IMR-90 (cell line): Measurements from ENCODE around the gene UACA. TPM values are rescaled to one million over a fixed set of nuclear protein-coding genes. Genes with fewer than 3 reads are reported as not detected.
A peak's percentile ranks its signal among the peaks of the same experiment; 100 is the strongest.

Experiments used
- ATAC-seq: fragments of 200-7000 bp; cut with Tn5 transposase; 2 replicates; pipeline ENCODE4 v1.9.1; 2020; ENCODE audit warnings: low read depth, mild to moderate bottlenecking, moderate library complexity
- BruUV-seq: library from RNA; stranded (reverse); fragments of 400-500 nt; replicated peaks from 2 replicates; lab custom pipeline; 2021; lab: Mats Ljungman, UMichigan
- CTCF ChIA-PET: fragments of 300-600 bp; formaldehyde crosslinking; extraction: SDS; loops from one replicate; lab custom pipeline; 2021; ENCODE audit warnings: antibody characterized with exemption; lab: Yijun Ruan, JAX
- POLR2A ChIA-PET: fragments of 300-600 bp; sonication (Branson Sonifier 250); formaldehyde crosslinking; loops from one replicate; lab custom pipeline; 2022; ENCODE audit warnings: antibody characterized with exemption; ENCODE audit not compliant: unreplicated experiment; lab: Charles Lee
- DNase-seq: peaks from one replicate; pipeline ENCODE4 v3.0.0; 2013
- H2AFZ ChIP-seq: replicated peaks from 2 replicates; pipeline ENCODE3; 2013; ENCODE audit warnings: low read length, mild to moderate bottlenecking; ENCODE audit not compliant: poor library complexity
- H2AK5ac ChIP-seq: 2 replicates; pipeline ENCODE4 v1.6.1; 2013; ENCODE audit warnings: low read depth, low read length, inconsistent platforms
- H2AK9ac ChIP-seq: replicated peaks from 2 replicates; pipeline ENCODE3; 2013; ENCODE audit warnings: mild to moderate bottlenecking, low read depth, low read length, moderate library complexity; ENCODE audit not compliant: poor library complexity
- H2BK120ac ChIP-seq: 2 replicates; pipeline ENCODE4 v1.6.1; 2013; ENCODE audit warnings: low read depth, low read length, inconsistent platforms
- H2BK15ac ChIP-seq: 3 replicates; pipeline ENCODE4 v1.6.1; 2013; ENCODE audit warnings: low read depth, low read length, inconsistent platforms
- H2BK20ac ChIP-seq: 2 replicates; pipeline ENCODE4 v1.6.1; 2013; ENCODE audit warnings: low read depth, mild to moderate bottlenecking, inconsistent platforms, low read length, moderate library complexity
- H2BK5ac ChIP-seq: 2 replicates; pipeline ENCODE4 v1.6.1; 2013; ENCODE audit warnings: mild to moderate bottlenecking, low read depth, low read length, inconsistent platforms; ENCODE audit not compliant: poor library complexity, severe bottlenecking
- H3K14ac ChIP-seq: replicated peaks from 2 replicates; pipeline ENCODE4 v1.6.1; 2013; ENCODE audit warnings: low read depth, low read length, inconsistent platforms
- H3K18ac ChIP-seq: 2 replicates; pipeline ENCODE4 v1.6.1; 2013; ENCODE audit warnings: low read depth, low read length, control low read depth
- H3K23ac ChIP-seq: 2 replicates; pipeline ENCODE4 v1.6.1; 2013; ENCODE audit warnings: low read depth, low read length, inconsistent platforms
- H3K27ac ChIP-seq: 2 replicates; pipeline ENCODE4 v1.5.1; 2013; ENCODE audit warnings: mild to moderate bottlenecking, control low read depth, low read length; ENCODE audit not compliant: insufficient read depth
- H3K27me3 ChIP-seq: 2 replicates; pipeline ENCODE4 v1.6.1; 2013; ENCODE audit warnings: low read length; ENCODE audit not compliant: control insufficient read depth, insufficient read depth
- H3K36me3 ChIP-seq: 2 replicates; pipeline ENCODE4 v1.6.1; 2013; ENCODE audit warnings: low read length, mixed read lengths; ENCODE audit not compliant: control insufficient read depth, insufficient read depth
- H3K4ac ChIP-seq: 2 replicates; pipeline ENCODE4 v1.6.1; 2013; ENCODE audit warnings: low read depth, low read length, inconsistent platforms
- H3K4me1 ChIP-seq: 2 replicates; pipeline ENCODE4 v1.6.1; 2013; ENCODE audit warnings: low read length, mixed read lengths; ENCODE audit not compliant: control insufficient read depth, insufficient read depth
- H3K4me2 ChIP-seq: 2 replicates; pipeline ENCODE4 v1.6.1; 2013; ENCODE audit warnings: low read depth, mild to moderate bottlenecking, control low read depth, low read length, moderate library complexity
- H3K4me3 ChIP-seq: 2 replicates; pipeline ENCODE4 v1.5.1; 2013; ENCODE audit warnings: low read depth, mild to moderate bottlenecking, control low read depth, low read length, moderate library complexity; ENCODE audit not compliant: insufficient read depth
- H3K56ac ChIP-seq: 2 replicates; pipeline ENCODE4 v1.6.1; 2013; ENCODE audit warnings: low read length, inconsistent platforms; ENCODE audit not compliant: insufficient read depth; ENCODE audit errors: extremely low read depth
- H3K79me1 ChIP-seq, 2 experiments: 2 replicates each; pipeline ENCODE4 v1.6.1; 2013; ENCODE audit warnings: low read length in 2 of 2, inconsistent platforms in 1 of 2, low read depth in 1 of 2
- H3K9ac ChIP-seq: 2 replicates; pipeline ENCODE4 v1.6.1; 2013; ENCODE audit warnings: low read depth, low read length, control low read depth
- H3K9me1 ChIP-seq: 2 replicates; pipeline ENCODE4 v1.6.1; 2013; ENCODE audit warnings: low read length, inconsistent platforms; ENCODE audit not compliant: insufficient read depth
- H3K9me3 ChIP-seq: 2 replicates; pipeline ENCODE4 v1.6.1; 2013; ENCODE audit warnings: low read length; ENCODE audit not compliant: control insufficient read depth, insufficient read depth
- H4K20me1 ChIP-seq: 2 replicates; pipeline ENCODE4 v1.6.1; 2013; ENCODE audit warnings: low read length, inconsistent platforms; ENCODE audit not compliant: insufficient read depth
- H4K5ac ChIP-seq: 2 replicates; pipeline ENCODE4 v1.6.1; 2013; ENCODE audit warnings: mild to moderate bottlenecking, low read depth, low read length, control low read depth
- H4K8ac ChIP-seq, 2 experiments: 2 replicates each; pipeline ENCODE4 v1.6.1; 2013; ENCODE audit warnings: low read depth in 2 of 2, low read length in 2 of 2, control low read depth in 1 of 2, inconsistent platforms in 1 of 2
- H4K91ac ChIP-seq: 2 replicates; pipeline ENCODE4 v1.6.1; 2013; ENCODE audit warnings: low read depth, low read length, inconsistent platforms; ENCODE audit not compliant: insufficient read depth
- BHLHE40 ChIP-seq: fragments of 150-350 bp; IDR thresholded peaks from 2 replicates; pipeline ENCODE4 v1.6.1; 2016; ENCODE audit warnings: mild to moderate bottlenecking, low read depth, low read length
- ELK1 ChIP-seq: fragments of 150-350 bp; IDR thresholded peaks from 2 replicates; pipeline ENCODE4 v1.6.1; 2016; ENCODE audit warnings: low read depth, mild to moderate bottlenecking, low read length, moderate library complexity, borderline replicate concordance
- FOS ChIP-seq: fragments of 150-350 bp; IDR thresholded peaks from 2 replicates; pipeline ENCODE4 v1.6.1; 2016; ENCODE audit warnings: low read depth, low read length
- MXI1 ChIP-seq: IDR thresholded peaks from 2 replicates; pipeline ENCODE4 v1.6.1; 2012; ENCODE audit warnings: low read depth, mild to moderate bottlenecking, low read length, moderate library complexity, borderline replicate concordance
- WGBS, 2 experiments: methylation state at CpG; one replicate each; pipeline versions ENCODE4 v1.1.5 to v1.1.7; 2013; ENCODE audit warnings: missing lambda C conversion rate in 2 of 2; ENCODE audit not compliant: insufficient read length in 1 of 2; ENCODE audit errors: extremely low coverage in 2 of 2; 5-methylcytosine and 5-hydroxymethylcytosine counted together
- dilution Hi-C: fragments of 300-500 bp; cut with HindIII; formaldehyde crosslinking; loops from one replicate; pipeline ENCODE4 v1.14.3; 2018; ENCODE audit warnings: low sequenced_read_pairs; ENCODE audit not compliant: unreplicated experiment
- in situ Hi-C: fragments of 300-500 bp; cut with MboI; formaldehyde crosslinking; loops from 3 replicates; pipeline ENCODE4 v1.14.3; 2019; ENCODE audit warnings: low sequenced_read_pairs, inconsistent platforms, mixed read lengths
- intact Hi-C: fragments of 100-400 bp; cut with micrococcal nuclease; formaldehyde crosslinking; loops from 2 replicates; pipeline ENCODE4 v1.10.0; 2022
- polyA plus RNA-seq, 3 experiments: library from polyadenylated mRNA; depleted of rRNA; stranded (reverse); fragments of >200 nt; gene quantifications; 2 replicates each; pipeline ENCODE4 v1.2.3, GENCODE V29; 2012; ENCODE audit warnings: low replicate concordance in 1 of 3
- total RNA-seq: library from RNA; depleted of rRNA; stranded (reverse); fragments of >200 nt; gene quantifications from 2 replicates; pipeline ENCODE4 v1.2.3, GENCODE V29; 2012

Gene UACA
- total and polyA plus RNA-seq, 2 of the 4 experiments (the other 2 are of a cell fraction) = 156 to 507 TPM

DNA sequence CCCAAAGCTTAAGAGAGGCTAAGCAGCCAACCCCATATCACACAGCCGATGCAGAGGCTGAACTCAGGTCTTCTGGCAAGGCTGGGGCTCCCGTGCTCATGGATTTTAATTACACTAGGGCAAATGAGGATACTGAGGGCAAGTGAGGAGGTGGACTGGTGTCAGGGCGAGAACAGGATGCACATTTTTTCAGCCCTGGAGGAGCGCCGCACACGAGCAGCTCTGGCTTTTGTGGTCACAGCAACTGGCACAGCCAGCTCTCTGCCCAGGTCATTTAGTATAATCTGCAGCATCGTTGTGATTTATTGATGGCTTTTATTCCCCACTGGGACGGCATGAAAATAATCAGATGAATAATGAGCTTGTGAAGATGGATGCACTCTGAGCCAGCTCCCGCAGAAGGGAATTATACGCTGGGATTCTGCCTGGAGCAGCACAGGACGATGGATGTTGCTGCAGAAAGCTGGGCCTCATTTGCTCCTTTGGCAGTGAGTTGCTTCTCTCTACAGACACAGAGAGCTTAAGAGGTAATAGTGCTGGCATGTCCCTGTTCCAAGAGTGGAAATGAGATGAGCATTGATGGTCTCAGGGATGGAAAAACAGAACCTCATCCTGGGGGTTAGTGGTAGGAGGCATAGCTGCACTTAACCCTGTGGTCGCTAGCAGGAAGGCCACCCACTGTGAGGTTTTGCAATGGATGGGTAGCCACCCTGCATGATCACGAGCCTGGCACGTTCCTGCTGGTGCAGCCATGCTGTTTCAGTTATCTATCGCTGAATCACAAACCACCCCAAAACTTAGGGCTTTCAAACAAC lies 135.4 kb downstream of the UACA start:
- TF ChIP-seq ELK1 (no peak), MXI1 (no peak), BHLHE40 (0 out of 2 replicates have a peak, but pooled peaks have one; percentile 11), FOS (no peak)
- no peak overlapping the region for H2AK9ac ChIP-seq
- peaks cover 6% of the 10 kb centered on the region for H3K9me1 ChIP-seq
- H4K5ac ChIP-seq = no peak overlapping the region
- no peak overlapping the region for H2BK20ac ChIP-seq
- H3K4me1 ChIP-seq = no peaks in the 10 kb centered on the region; the same call in 1 of the 2 replicates
- H3K23ac ChIP-seq = 0 out of 2 replicates have a peak overlapping the region, but pooled peaks have one; percentile 33
- H3K4me2 ChIP-seq = no peak overlapping the region
- 52% methylated on average over 7 of the region's 15 CpGs; no CpG with 5 or more reads in 1 of the 2 experiments for WGBS, 2 experiments
- ChIA-PET CTCF (no interaction called here), POLR2A (no interaction called here)
- H3K9me3 ChIP-seq = 0 out of 2 replicates have a peak, but pooled peaks cover 2% of the 10 kb centered on the region
- H3K4ac ChIP-seq = no peak overlapping the region
- no TSS peak for BruUV-seq
- H3K56ac ChIP-seq = no peak overlapping the region
- in situ Hi-C loops (no loop called here), dilution Hi-C loops (no loop called here), intact Hi-C loops (no loop called here)
- H3K9ac ChIP-seq = no peak overlapping the region
- DNase-seq (no peak), ATAC-seq (no peak)
- H3K18ac ChIP-seq = no peak overlapping the region
- no peak overlapping the region for H2BK5ac ChIP-seq
- H3K27ac ChIP-seq = no peak overlapping the region
- no peak overlapping the region for H4K8ac ChIP-seq
- H2AFZ ChIP-seq = no peak overlapping the region
- no peaks in the 10 kb centered on the region for H4K20me1 ChIP-seq
- no peak overlapping the region for H2BK15ac ChIP-seq
- no peak overlapping the region for H3K14ac ChIP-seq
- peaks cover 0 to 4% of the 10 kb centered on the region in 2 experiments; a peak in 1 of 4 replicates for H3K79me1 ChIP-seq
- no peak overlapping the region for H3K4me3 ChIP-seq
- H4K91ac ChIP-seq = no peak overlapping the region
- no peak overlapping the region for H2AK5ac ChIP-seq
- no peak overlapping the region for H2BK120ac ChIP-seq
- no peaks in the 10 kb centered on the region for H3K36me3 ChIP-seq
- H3K27me3 ChIP-seq = no peaks in the 10 kb centered on the region
